GM20000 (cell line): ENCODE results near the gene SLC24A4.
"Not testable (repeated sequence)": the region's sequence is repeated elsewhere in the genome, so short reads cannot be mapped to it uniquely, and the experiment has no call there.

Source experiments
- DNase-seq: peaks from one replicate; pipeline ENCODE4 v3.0.0; 2012; ENCODE audit warnings: low spot score
- CTCF ChIP-seq: IDR thresholded peaks from 2 replicates; pipeline ENCODE4 v1.5.1; 2012; ENCODE audit warnings: mild to moderate bottlenecking, control low read depth; ENCODE audit errors: extremely low read depth, missing control alignments

SLC24A4 gene

GRCh38 chr14:92392711-92393110 is 69.7 kb downstream of the SLC24A4 start:
- TF ChIP-seq CTCF, result no peak
- no peak for DNase-seq

- no peak for DNase-seq
These were observed 74.4 kb downstream of the SLC24A4 start for GRCh38 chr14:92397150-92397952.

GRCh38 chr14:92397953-92398564 is 75.1 kb downstream of the SLC24A4 start:
- no peak for TF ChIP-seq CTCF
- DNase-seq, result no peak

More at GRCh38 chr14:92397150-92397952, 74.4 kb downstream of the SLC24A4 start:
- TF ChIP-seq CTCF, result no peak

- DNase-seq, result no peak
- TF ChIP-seq CTCF, result no peak
These were observed 76.1 kb downstream of the SLC24A4 start for GRCh38 chr14:92398888-92399636.

DNA sequence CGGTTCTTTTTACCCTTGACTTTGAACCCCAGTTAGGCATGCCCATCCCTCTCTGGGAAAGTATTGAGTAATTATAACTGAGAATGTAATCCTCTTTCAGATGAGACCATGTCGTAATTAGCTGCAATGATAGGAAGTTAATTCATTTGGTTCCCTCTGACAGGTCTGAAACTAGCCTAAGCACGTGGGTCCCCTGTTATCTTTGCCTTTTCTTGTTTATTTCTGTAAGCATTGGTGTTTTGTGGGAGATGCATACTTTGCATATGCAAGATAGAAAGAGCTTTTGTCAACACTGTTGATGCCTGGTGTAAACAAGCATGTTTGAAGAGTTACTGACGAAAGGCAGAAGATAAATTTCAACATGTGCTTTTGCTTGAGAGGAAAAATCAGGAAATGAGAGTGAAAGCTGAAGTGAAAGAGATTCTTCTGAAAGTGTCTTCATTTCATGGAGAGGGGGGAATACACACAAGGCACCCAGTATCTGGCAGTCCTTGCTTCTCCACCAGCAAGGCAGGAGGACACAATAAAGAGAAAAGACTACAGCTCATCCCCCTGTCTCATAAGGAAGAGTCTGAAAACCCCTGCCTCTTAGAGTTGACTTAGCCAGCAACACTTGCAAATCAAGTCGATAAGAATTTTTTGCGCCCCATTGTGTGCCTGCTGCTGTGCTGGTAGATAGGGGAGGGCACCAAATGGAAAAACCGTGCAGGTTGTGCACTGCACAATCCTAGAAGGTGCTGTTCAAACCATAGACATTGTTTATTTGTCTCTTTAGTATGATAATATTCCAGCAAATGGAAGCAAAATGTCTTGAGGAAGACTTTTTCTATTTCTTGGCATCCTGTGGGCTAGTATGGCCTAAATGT is 77.8 kb downstream of the SLC24A4 start:
- no peak for TF ChIP-seq CTCF
- peak; percentile 63 for DNase-seq

DNA sequence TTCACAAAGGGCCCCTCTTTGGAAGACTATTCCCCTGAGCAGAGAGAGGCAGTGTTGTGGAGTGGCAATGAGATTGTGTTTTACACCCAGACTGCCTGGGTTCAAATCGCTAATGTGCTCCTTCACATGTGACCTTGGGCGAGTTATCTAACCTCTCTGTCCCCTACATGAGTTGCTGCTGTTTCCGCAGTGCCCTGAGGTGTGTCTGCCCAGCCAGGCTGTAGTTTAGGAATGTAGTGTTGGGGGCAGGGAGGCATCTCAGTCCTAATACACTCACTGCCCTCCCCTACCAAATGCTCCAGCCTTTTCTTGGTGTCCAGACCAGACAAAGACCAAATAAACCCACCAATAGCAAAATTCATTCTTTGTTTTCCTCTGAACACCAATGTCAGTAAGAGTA is 78.6 kb downstream of the SLC24A4 start:
- no peak for TF ChIP-seq CTCF
- no peak for DNase-seq

GRCh38 chr14:92402500-92402899 is 79.5 kb downstream of the SLC24A4 start:
- not testable (repeated sequence) for DNase-seq
